ENCODE data around the gene DIS3L2. TPM values are rescaled to one million over a fixed set of nuclear protein-coding genes. Genes with fewer than 3 reads are reported as not detected.

Gene DIS3L2
- total RNA-seq, 4 donors from 2014 or later = 10.3 to 63.9 (median 29.7) TPM

DNA sequence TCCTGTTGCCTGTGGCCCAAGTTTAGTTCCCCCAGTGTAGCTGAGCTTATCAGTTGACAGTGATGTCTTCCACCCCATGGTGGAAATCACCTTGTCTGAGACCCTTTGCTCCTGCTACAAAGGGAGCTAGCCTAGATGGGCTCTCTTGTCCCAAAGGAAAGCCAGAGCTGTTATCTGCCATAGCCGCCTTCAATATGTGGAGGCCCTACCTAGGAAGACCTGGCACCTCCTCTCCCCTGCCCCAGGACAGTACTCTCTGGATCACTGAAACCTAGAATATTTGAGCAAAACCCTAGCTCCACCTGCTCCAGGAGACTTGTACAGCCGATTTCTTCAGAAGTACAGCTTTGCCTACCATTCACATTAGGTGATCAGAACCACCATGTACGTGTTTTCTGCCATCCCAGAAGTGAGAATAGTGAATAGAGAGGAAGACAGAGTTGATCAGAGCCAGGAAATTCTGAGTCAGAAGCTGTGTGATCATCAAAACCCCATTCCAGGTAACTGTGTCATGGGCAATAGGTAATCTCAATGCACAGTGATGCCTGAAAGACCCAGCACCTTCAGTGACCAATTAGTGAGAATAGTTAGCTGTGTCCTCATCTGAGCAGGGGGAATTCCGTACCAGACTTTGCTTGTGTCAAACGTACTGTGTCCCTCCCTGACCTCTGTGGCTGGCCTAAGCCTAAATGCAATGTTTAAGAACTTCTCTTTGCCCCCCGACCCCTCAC is 278.6 kb downstream of the DIS3L2 start:
- DNase-seq = no peak
- H3K9me3 ChIP-seq = no peaks in the 10 kb centered on the region
- intact Hi-C loops (cut with DNase I; ENCODE audit: low total_unique reads) = no loop called here
- no peaks in the 10 kb centered on the region for H3K4me1 ChIP-seq
- H3K27ac ChIP-seq = no peak overlapping the region
- no peaks in the 10 kb centered on the region for H3K27me3 ChIP-seq
- H3K4me3 ChIP-seq = no peak overlapping the region
- TF ChIP-seq, protein P1, sequence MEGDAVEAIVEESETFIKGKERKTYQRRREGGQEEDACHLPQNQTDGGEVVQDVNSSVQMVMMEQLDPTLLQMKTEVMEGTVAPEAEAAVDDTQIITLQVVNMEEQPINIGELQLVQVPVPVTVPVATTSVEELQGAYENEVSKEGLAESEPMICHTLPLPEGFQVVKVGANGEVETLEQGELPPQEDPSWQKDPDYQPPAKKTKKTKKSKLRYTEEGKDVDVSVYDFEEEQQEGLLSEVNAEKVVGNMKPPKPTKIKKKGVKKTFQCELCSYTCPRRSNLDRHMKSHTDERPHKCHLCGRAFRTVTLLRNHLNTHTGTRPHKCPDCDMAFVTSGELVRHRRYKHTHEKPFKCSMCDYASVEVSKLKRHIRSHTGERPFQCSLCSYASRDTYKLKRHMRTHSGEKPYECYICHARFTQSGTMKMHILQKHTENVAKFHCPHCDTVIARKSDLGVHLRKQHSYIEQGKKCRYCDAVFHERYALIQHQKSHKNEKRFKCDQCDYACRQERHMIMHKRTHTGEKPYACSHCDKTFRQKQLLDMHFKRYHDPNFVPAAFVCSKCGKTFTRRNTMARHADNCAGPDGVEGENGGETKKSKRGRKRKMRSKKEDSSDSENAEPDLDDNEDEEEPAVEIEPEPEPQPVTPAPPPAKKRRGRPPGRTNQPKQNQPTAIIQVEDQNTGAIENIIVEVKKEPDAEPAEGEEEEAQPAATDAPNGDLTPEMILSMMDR (IDR thresholded peaks at IDR 0.05) = no peak
- no peak for TF ChIP-seq POLR2A (IDR thresholded peaks at IDR 0.05)
- H3K36me3 ChIP-seq = no peaks in the 10 kb centered on the region

DNA sequence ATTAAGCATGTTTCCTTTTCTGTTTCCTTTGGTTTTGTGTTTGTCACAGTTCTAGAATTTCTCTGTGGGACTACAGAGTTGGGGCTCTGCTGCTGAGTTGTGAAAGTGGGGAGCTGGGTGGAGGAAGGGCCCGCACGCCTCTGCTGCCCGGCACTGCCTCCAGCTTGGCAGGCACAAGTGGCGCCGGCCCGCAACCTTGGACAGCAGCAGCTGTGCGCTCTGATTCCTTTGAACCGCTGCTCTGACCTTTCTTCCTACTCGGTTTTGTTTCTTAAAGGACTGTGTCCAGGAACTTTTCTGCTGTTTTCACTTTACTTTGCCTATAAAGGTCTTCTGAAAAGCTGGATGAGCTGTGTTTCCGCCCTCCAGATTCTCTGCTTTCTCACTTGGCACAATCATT is 279.4 kb downstream of the DIS3L2 start:
- no peak for DNase-seq
- no peak for TF ChIP-seq POLR2A (IDR thresholded peaks at IDR 0.05)
- TF ChIP-seq, protein P1 (IDR thresholded peaks at IDR 0.05) = no peak
- Histone ChIP-seq H3K9me3 (no peaks in the 10 kb centered on the region), H3K27ac (no peak overlapping the region), H3K36me3 (no peaks in the 10 kb centered on the region), H3K4me1 (no peaks in the 10 kb centered on the region), H3K4me3 (no peak overlapping the region), H3K27me3 (no peaks in the 10 kb centered on the region)
- intact Hi-C loops (cut with DNase I; ENCODE audit: low total_unique reads) = no loop called here

DNA sequence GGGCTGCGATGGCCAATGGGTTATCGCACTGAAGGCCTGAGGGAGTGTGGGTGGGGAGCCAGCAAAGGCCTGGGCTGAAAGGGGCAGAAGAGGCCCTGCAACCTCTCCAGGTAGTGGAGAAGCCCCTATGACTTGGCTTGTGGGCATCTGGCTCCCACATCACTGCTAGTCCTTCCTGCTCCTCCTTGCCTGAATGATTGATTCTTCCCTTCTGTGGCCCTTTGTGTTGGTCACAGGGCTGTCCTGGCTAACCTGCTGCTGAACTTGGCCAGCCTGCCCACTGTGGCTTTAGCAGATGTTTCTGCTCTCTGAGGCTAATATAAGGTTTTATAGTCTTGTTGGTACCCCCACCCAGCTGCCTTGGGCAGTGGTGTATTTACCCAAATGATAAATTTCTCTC is 280.8 kb downstream of the DIS3L2 start:
- no peaks in the 10 kb centered on the region for H3K9me3 ChIP-seq
- DNase-seq = no peak
- H3K27me3 ChIP-seq = no peaks in the 10 kb centered on the region
- H3K4me1 ChIP-seq = no peaks in the 10 kb centered on the region
- no peak overlapping the region for H3K4me3 ChIP-seq
- H3K36me3 ChIP-seq = no peaks in the 10 kb centered on the region
- H3K27ac ChIP-seq = no peak overlapping the region
- intact Hi-C loops (cut with DNase I; ENCODE audit: low total_unique reads) = no loop called here
- TF ChIP-seq, protein P1 (IDR thresholded peaks at IDR 0.05) = no peak
- no peak for TF ChIP-seq POLR2A (IDR thresholded peaks at IDR 0.05)

DNA sequence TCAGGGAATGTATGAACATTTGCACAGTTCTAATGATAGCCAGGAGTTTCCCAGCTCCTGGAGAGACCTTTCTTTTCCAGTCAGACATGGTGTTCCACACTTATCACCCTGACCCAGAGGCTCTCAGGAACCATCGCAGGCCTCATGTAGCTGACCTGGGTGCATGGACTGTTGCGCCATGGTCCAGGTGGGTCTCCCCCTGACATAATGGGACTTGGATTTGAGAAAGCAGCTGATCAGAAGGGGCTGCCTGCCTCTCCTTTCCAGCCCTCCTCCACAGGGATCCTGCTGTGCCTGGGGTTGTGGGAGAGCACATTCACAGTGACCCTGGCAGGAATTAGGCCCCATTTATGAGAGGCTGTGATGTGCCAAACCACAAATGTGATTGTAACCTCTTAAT is 283.6 kb downstream of the DIS3L2 start:
- no peak for DNase-seq
- no peaks in the 10 kb centered on the region for H3K36me3 ChIP-seq
- no peaks in the 10 kb centered on the region for H3K9me3 ChIP-seq
- intact Hi-C loops (cut with DNase I; ENCODE audit: low total_unique reads) = no loop called here
- H3K27me3 ChIP-seq = no peaks in the 10 kb centered on the region
- no peak overlapping the region for H3K27ac ChIP-seq
- no peaks in the 10 kb centered on the region for H3K4me1 ChIP-seq
- H3K4me3 ChIP-seq = no peak overlapping the region
- TF ChIP-seq POLR2A (IDR thresholded peaks at IDR 0.05) = no peak
- TF ChIP-seq, protein P1 (IDR thresholded peaks at IDR 0.05) = no peak

DNA sequence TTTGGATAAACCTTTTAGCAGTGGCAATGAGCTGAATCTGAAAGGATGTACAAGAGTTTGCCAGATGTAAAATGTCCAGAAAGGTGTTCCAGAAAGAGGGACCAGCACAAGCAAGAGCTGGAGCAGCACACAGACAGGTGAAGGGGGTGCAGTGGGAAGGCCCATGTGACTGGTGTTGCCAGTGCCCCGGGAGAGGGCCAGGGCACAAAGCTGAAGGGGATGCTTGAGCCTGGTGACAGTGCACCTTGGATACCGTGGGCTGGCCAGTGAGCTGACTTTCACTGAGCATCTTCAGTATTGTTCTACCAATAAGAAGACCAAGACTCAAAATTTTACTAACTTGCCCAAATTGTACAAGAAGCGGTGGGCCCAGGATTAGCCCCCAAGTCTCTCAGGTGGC is 284.7 kb downstream of the DIS3L2 start:
- no peak for TF ChIP-seq POLR2A (IDR thresholded peaks at IDR 0.05)
- TF ChIP-seq, protein P1 (IDR thresholded peaks at IDR 0.05) = no peak
- Histone ChIP-seq H3K36me3 (no peaks in the 10 kb centered on the region), H3K4me3 (no peak overlapping the region), H3K27ac (no peak overlapping the region), H3K4me1 (no peaks in the 10 kb centered on the region), H3K27me3 (no peaks in the 10 kb centered on the region), H3K9me3 (no peaks in the 10 kb centered on the region)
- no peak for DNase-seq
- intact Hi-C loops (cut with DNase I; ENCODE audit: low total_unique reads) = no loop called here

Data from uterus (tissue), 4 donors.